Activated T-helper 2 cell treated with anti-CD3 and anti-CD28 coated beads, Interferon-gamma antibody, Interleukin-2, Interleukin-4, amounts not matched to agents 10 μg/mL and 5 μg/mL and 100 μg/mL, durations not matched to agents 14 hours and 24 hours and 36 hours (primary cell): ENCODE measurements around the gene AKR1E2. TPM values are rescaled to one million over a fixed set of nuclear protein-coding genes. Genes with fewer than 3 reads are reported as not detected.

Source experiments
- DNase-seq: peaks from one replicate; pipeline ENCODE4 v3.0.0; 2021; ENCODE audit warnings: low spot score
- H3K27ac Mint-ChIP-seq: one replicate; pipeline ENCODE4 v1.8.0; 2021; ENCODE audit warnings: mixed read lengths
- H3K27me3 Mint-ChIP-seq: one replicate; pipeline ENCODE4 v1.8.0; 2021; ENCODE audit warnings: low read depth, mixed read lengths
- H3K36me3 Mint-ChIP-seq: one replicate; pipeline ENCODE4 v1.8.0; 2021; ENCODE audit warnings: low read depth, mixed read lengths
- H3K4me1 Mint-ChIP-seq: one replicate; pipeline ENCODE4 v1.8.0; 2021; ENCODE audit warnings: low read depth, mixed read lengths
- H3K4me3 Mint-ChIP-seq: one replicate; pipeline ENCODE4 v1.8.0; 2021; ENCODE audit warnings: low read depth, mild to moderate bottlenecking, moderate library complexity, mixed read lengths
- H3K9me3 Mint-ChIP-seq: one replicate; pipeline ENCODE4 v1.8.0; 2021; ENCODE audit warnings: mixed read lengths
- intact Hi-C: fragments of 100-400 bp; cut with micrococcal nuclease; formaldehyde crosslinking; loops from one replicate; pipeline ENCODE4 v1.15.1; 2023
- total RNA-seq: library from RNA; stranded (reverse); gene quantifications from 2 replicates; pipeline ENCODE4 v1.2.3, GENCODE V29; 2022

Gene AKR1E2
- total RNA-seq, 1 donor from 2014 or later = 8.3 TPM

DNA sequence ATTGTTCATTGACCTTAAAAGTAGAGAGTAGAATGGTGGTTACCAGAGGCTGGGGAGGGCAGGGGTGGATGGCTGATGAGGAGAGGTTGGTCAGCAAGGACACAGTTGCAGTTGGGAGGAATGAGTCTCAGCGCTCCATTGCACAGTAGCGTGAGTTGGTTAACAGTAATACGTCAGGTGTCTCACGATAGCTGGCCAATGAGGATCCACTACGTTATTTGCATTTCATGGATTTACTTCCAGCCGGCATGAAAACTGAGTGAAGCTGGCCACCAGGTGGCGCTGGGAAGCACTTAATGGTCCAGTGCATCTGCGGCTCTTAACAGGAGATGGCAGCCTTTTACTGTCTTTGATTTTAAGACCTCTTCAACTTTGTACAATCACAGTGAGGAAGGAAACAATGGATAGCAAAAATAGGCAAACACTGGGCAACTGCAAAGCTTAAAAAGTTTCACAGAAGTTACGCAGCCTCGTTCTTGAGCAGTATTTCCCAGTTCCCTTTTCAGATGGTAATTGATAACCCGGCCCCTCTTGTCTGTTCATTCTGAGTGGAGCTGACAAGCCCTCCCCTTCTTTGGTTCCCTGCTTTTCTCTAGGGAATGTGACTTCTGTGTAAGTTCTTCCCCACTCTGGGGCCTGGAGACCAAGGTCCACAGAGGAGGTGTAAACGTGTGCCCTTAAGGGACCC is 23.7 kb downstream of the AKR1E2 start:
- no peaks in the 10 kb centered on the region for H3K9me3 Mint-ChIP-seq
- no peaks in the 10 kb centered on the region for H3K27me3 Mint-ChIP-seq
- H3K27ac Mint-ChIP-seq = peak overlapping the region; percentile 79
- peaks cover 13% of the 10 kb centered on the region for H3K4me1 Mint-ChIP-seq
- H3K4me3 Mint-ChIP-seq = no peak overlapping the region
- intact Hi-C loops = loop anchor here (1.0 to 10.0 kb wide), 6 partner anchors 133 to 775 kb away; partner anchors contain the start of gene AKR1C3
- peak; percentile 80 for DNase-seq
- H3K36me3 Mint-ChIP-seq = no peaks in the 10 kb centered on the region

DNA sequence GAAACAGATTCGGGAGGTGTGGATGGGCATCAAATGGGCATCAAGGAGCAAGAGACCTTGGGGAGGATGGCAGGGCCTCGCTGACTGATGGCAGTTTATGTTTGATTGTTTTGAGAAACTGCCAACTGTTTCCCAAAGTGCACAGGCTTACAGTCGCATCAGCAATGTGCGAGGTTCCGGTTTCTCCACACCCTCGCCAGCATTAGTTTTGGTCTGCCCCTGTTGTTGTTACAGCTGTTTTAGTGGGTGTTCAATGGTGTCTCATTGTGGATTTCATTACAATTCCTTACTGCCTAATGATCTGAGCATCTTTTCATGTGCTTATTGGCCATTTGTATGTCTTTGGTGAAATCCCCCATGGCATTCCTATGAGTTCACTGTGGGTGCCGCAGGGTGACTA is 24.4 kb downstream of the AKR1E2 start:
- Mint-ChIP-seq H3K27me3 (no peaks in the 10 kb centered on the region), H3K4me3 (no peak overlapping the region), H3K9me3 (no peaks in the 10 kb centered on the region), H3K36me3 (no peaks in the 10 kb centered on the region), H3K4me1 (peaks cover 13% of the 10 kb centered on the region), H3K27ac (no peak overlapping the region)
- DNase-seq = no peak
- intact Hi-C loops = no loop called here

DNA sequence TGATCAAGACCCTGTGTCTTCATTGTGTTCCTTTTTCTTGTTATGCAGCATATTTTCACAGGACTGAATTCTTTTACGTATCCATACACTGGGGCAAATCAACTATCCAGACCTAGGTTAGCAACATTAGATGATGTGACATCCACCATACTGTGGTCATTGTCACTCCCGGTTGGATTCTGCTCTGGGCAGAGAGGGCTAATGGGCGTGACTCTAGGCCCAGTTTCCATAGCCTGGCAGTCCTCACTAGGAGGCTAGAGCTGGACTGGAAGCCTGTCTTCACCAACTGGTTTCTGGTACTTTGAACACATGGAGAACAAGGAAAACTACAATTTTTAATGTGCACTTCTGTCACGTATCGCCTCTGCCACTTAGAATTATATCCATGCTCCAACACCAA is 25.2 kb downstream of the AKR1E2 start:
- DNase-seq = no peak
- Mint-ChIP-seq H3K27ac (no peak overlapping the region), H3K4me3 (no peak overlapping the region), H3K36me3 (no peaks in the 10 kb centered on the region), H3K4me1 (peaks cover 13% of the 10 kb centered on the region), H3K27me3 (no peaks in the 10 kb centered on the region), H3K9me3 (no peaks in the 10 kb centered on the region)
- intact Hi-C loops = no loop called here

DNA sequence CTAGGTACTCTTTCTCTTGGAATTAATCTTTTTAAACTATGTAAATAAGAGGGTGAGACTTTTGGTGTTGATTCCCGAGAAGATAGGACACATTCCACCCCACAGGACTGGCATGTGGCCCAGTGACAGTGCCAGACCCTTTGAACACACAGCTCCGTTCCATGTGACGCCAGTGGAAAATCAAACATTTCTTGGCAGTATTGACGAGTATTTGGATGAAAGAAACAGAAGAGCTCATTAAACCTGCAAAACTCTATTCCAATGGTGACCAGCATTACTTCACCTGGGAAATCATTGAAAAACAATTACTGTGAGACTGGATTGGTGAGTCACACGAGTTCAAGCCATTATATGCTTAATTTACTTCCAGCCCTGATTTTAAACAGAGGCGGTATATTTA is 25.8 kb downstream of the AKR1E2 start:
- Mint-ChIP-seq H3K4me3 (no peak overlapping the region), H3K27me3 (no peaks in the 10 kb centered on the region), H3K4me1 (peaks cover 13% of the 10 kb centered on the region), H3K27ac (no peak overlapping the region), H3K36me3 (no peaks in the 10 kb centered on the region), H3K9me3 (no peaks in the 10 kb centered on the region)
- intact Hi-C loops = no loop called here
- no peak for DNase-seq

DNA sequence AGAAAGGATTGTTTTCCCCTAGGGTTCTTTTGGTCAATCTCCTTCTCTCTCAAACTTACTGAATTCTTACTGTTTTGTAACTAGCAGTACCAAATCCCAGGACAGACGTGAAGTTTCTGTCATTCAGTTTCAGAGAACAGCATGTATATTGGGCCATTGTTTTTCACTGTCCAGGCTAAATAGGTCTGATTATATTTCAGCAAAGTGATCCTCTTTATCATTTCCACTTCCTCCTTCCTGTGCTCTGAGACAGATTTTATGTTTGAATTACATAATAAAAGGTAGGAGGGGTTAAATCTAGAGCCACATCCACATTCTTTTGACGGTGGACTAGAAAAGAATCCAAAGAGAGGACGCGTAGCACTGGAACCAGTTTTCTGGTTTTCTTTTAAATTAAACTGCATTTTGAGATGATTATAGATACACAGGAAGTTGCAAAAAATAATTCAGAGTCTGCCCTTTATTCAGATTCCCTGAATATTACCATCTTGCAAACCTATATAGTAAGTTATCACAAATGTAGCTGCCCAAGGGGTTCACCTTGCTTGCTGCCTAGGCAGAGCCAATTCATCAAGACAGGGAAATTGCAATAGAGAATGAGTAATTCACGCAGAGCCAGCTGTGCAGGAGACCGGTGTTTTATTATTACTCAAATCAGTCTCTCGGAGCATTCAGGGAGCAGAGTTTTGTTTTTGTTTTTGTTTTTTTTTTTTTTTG is 40.1 kb downstream of the AKR1E2 start:
- DNase-seq = no peak
- Mint-ChIP-seq H3K27me3 (no peaks in the 10 kb centered on the region), H3K9me3 (no peaks in the 10 kb centered on the region), H3K27ac (no peak overlapping the region), H3K4me1 (no peaks in the 10 kb centered on the region), H3K36me3 (no peaks in the 10 kb centered on the region), H3K4me3 (no peak overlapping the region)
- intact Hi-C loops = no loop called here

DNA sequence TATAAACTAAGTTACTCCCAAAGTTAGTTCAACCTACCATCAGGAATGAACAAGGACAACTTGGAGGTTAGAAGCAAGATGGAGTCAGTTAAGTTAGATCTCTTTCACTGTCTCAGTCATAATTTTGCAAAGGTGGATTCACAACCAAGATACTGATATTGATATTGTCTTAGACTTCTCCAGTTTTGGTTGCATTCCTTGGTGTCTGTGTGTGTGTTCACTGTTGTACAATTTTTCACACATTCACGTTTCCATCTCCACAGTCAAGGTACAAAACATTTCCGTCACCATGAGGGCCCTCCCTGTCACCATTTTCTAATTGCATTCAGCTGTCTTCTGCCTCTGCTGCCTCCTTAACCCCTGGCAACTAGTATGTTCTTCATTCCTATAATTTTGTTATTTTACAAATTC is 41.1 kb downstream of the AKR1E2 start:
- Mint-ChIP-seq H3K4me3 (no peak overlapping the region), H3K27me3 (no peaks in the 10 kb centered on the region), H3K9me3 (no peaks in the 10 kb centered on the region), H3K27ac (no peak overlapping the region), H3K4me1 (no peaks in the 10 kb centered on the region), H3K36me3 (no peaks in the 10 kb centered on the region)
- intact Hi-C loops = no loop called here
- no peak for DNase-seq

DNA sequence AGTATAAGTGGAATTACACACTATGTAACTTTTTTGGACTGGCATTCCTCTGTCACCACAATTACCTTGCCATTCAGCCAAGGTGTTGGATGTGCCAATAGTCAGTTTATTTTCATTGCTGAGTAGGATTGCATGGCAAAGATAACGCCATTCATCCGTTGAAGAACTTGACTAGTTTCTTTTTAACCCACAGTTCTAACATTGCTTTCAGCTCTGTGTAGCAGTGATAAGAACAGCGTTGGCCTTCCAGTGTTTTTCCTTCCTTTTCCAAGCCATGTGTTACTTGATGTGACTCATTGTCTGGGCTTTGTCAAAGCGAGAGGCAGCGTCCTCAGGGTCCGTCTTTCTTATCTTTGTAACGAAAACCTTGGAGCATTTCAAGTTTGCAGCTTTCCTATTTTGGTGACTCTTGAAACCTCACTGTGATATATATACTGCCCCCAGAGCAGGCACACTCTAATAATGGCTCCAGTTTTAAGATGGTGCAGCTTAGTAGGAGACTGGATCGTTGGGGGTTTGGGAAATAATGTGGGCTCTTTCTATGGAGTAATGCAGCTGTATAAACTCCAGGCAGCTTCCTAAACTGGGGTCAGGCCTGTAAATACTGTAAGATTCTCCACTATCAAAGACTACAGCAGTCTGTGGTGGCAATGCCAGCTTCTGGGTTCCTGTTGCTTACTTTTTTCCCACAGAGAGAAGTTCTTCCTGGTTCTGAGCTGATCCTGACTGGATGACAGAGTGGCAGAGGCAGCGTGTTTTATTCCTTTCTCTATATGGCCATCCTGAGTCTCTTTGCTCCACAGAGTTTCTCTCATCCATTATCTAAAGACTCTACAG is 41.7 kb downstream of the AKR1E2 start:
- H3K4me3 Mint-ChIP-seq = no peak overlapping the region
- H3K36me3 Mint-ChIP-seq = no peaks in the 10 kb centered on the region
- no peaks in the 10 kb centered on the region for H3K4me1 Mint-ChIP-seq
- no peaks in the 10 kb centered on the region for H3K9me3 Mint-ChIP-seq
- H3K27ac Mint-ChIP-seq = no peak overlapping the region
- DNase-seq = no peak
- intact Hi-C loops = no loop called here
- no peaks in the 10 kb centered on the region for H3K27me3 Mint-ChIP-seq

DNA sequence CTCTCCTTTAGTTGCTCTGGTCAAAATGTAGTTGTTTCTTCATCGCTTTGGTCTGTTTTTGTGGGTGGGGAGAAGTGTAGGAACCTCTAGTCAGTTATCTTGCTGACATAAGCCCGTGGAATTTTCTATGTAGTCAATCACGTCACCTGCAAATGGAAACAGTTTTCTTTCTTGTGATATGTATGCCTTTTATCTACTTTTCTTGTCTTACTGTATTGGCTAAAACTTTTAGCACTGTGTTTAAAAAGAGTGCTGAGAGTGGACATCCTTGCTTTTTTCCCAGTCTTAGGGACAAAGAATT is 42.3 kb downstream of the AKR1E2 start:
- intact Hi-C loops = no loop called here
- Mint-ChIP-seq H3K4me3 (no peak overlapping the region), H3K27ac (no peak overlapping the region), H3K36me3 (no peaks in the 10 kb centered on the region), H3K9me3 (no peaks in the 10 kb centered on the region), H3K27me3 (no peaks in the 10 kb centered on the region), H3K4me1 (no peaks in the 10 kb centered on the region)
- no peak for DNase-seq

DNA sequence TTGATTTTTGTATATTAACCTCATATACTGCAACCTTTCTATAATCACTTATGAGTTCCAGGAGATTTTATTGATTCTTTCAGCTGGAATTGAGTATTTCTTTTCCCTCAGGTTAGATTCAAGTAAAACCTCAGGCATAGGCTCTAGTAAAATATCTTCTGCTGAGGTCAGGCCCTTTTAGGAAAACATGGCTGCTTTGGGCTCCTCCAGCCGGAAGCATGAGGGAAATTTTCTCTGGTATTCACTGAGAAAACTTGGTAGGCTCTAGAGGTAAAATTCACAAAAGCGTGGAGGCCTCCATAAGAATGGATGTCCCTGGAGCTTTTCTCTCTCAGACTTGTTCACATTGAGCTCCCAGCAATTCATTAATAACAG is 56.7 kb downstream of the AKR1E2 start:
- no peaks in the 10 kb centered on the region for H3K36me3 Mint-ChIP-seq
- H3K9me3 Mint-ChIP-seq = no peaks in the 10 kb centered on the region
- H3K27me3 Mint-ChIP-seq = no peaks in the 10 kb centered on the region
- no peak overlapping the region for H3K4me3 Mint-ChIP-seq
- DNase-seq = no peak
- intact Hi-C loops = no loop called here
- peaks cover 5% of the 10 kb centered on the region for H3K4me1 Mint-ChIP-seq
- H3K27ac Mint-ChIP-seq = no peak overlapping the region

DNA sequence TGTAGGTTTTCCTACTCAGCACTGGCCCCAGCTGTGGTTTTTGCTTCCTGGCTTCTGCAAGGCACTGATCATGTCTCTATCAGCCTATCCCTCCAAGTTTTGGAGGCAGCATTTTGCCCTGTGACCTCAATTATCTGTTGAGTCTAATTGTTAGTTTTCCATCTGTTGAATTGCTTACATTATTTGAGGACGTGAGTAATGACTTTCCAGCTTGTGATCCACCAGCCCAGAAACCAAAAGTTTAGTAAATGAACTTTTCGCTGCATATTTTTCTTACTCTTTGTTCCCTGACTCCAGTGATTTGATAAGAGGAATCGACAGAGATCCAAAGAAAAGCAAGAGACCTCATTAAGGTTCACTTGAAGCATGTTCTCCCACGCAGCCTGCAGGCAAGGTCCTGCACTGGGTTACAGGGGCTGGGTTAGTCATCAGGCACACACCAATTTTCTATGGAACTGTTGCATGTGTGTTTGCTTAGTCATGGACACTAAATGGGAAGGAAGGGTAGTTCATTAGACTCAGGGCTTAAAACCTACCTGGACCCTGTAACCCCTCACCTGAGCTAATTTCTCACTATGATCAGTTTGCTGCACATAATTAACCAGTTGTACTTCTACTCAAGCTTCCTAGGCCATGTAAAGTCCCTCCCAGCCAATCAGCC is 57.2 kb downstream of the AKR1E2 start:
- Mint-ChIP-seq H3K4me3 (no peak overlapping the region), H3K36me3 (no peaks in the 10 kb centered on the region), H3K27me3 (no peaks in the 10 kb centered on the region), H3K4me1 (peaks cover 5% of the 10 kb centered on the region), H3K9me3 (no peaks in the 10 kb centered on the region), H3K27ac (no peak overlapping the region)
- no peak for DNase-seq
- intact Hi-C loops = no loop called here

DNA sequence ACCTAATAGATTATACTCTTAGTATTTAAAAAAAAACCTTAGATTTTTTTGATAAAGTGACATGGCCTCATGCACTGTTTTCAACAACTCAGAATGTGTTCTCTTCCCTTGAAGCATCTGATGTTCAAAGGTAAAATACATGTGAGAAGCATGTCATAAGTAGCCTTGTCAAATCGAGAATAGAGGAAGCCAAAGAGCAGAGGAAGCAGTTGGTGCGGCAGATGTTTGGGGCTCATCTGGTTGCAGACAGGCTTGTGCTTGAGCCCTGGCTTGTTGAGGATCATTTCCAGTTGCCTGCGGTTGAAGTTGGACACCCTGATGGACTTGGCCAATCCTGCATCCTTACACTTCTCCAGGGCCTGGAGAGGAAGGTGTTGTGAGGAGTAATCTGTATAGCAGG is 59.2 kb downstream of the AKR1E2 start:
- Mint-ChIP-seq H3K27me3 (no peaks in the 10 kb centered on the region), H3K4me1 (peaks cover 5% of the 10 kb centered on the region), H3K9me3 (no peaks in the 10 kb centered on the region), H3K36me3 (no peaks in the 10 kb centered on the region), H3K27ac (no peak overlapping the region), H3K4me3 (no peak overlapping the region)
- intact Hi-C loops = no loop called here
- DNase-seq = no peak

DNA sequence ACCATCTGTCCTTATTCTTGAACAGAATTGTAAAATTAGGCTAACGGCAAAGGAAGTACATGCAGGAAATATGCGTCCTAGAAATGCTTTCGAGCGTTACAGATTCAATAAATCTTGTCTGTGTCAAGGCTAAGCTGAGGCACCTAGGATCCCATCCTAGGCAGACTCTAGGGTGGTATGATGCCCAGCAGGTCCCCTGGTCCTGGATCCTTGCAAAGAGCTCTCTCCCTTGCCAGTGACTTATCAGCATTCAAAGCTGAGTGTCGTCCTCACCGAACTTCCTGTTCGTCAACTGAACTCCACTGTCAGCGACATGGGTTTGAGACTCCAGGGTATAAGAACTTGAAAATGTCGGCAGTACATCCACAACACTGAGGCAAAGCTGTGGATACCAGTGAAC is 61.5 kb downstream of the AKR1E2 start:
- no peak overlapping the region for H3K27ac Mint-ChIP-seq
- H3K4me1 Mint-ChIP-seq = peaks cover 5% of the 10 kb centered on the region
- no peaks in the 10 kb centered on the region for H3K36me3 Mint-ChIP-seq
- no peak overlapping the region for H3K4me3 Mint-ChIP-seq
- DNase-seq = no peak
- intact Hi-C loops = no loop called here
- H3K9me3 Mint-ChIP-seq = no peaks in the 10 kb centered on the region
- no peaks in the 10 kb centered on the region for H3K27me3 Mint-ChIP-seq

DNA sequence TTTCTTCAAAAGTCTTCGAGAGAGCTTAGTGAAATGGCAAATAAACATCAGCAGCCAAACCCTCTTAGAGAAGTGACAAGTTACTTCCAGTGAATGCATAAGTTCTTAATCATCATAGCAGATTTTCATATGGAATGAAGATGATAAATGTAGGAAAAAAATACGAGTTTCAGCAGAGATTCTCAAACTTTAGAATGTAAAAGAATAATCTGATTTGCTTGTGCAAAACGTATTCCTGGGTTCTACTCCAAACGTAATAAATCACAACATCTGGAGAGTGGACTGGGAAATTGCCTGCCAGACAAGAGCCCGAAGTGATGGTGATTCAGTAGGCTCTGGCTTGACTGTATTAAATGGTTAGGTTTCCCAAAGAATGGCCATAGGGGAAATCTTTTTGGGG is 62.2 kb downstream of the AKR1E2 start:
- Mint-ChIP-seq H3K4me3 (no peak overlapping the region), H3K9me3 (no peaks in the 10 kb centered on the region), H3K27me3 (no peaks in the 10 kb centered on the region), H3K36me3 (no peaks in the 10 kb centered on the region), H3K4me1 (peaks cover 2% of the 10 kb centered on the region), H3K27ac (no peak overlapping the region)
- DNase-seq = no peak
- intact Hi-C loops = no loop called here
